ENCODE data around the gene ATXN1.
A peak's percentile ranks its signal among the peaks of the same experiment; 100 is the strongest.

Gene ATXN1

DNA sequence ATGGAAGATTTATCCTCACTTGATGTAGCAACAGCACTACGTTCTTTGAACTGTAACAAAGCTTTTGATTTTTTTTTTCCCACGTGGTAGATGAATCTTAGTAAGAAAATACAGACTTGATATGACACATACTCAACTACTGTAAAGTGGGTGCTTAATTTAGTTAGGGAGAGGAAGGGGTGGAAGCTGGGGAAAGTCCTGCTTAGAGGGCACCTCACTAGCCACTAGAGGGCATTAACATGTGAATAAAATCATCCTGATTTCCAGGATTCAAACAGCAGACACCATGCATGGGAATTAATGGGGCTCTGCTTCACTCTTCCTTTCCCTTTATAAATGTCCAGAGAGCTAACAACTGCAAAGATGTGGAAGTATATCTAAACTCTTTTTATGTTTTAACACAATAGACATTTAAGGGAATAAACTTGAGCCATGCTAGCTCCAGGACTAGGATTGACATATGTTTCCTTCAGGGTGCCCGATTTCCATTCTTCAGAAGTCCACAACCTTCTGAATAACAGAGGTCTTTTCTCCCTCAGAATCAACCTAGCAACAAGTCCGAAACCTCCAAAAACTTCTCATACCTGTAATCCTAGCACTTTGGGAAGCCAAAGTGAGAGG, 250.1 kb downstream of the ATXN1 start:
- TF ChIP-seq, protein P1, sequence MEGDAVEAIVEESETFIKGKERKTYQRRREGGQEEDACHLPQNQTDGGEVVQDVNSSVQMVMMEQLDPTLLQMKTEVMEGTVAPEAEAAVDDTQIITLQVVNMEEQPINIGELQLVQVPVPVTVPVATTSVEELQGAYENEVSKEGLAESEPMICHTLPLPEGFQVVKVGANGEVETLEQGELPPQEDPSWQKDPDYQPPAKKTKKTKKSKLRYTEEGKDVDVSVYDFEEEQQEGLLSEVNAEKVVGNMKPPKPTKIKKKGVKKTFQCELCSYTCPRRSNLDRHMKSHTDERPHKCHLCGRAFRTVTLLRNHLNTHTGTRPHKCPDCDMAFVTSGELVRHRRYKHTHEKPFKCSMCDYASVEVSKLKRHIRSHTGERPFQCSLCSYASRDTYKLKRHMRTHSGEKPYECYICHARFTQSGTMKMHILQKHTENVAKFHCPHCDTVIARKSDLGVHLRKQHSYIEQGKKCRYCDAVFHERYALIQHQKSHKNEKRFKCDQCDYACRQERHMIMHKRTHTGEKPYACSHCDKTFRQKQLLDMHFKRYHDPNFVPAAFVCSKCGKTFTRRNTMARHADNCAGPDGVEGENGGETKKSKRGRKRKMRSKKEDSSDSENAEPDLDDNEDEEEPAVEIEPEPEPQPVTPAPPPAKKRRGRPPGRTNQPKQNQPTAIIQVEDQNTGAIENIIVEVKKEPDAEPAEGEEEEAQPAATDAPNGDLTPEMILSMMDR (IDR thresholded peaks at IDR 0.05; ENCODE audit: low read depth, low read length, missing control alignments) = peak; percentile 69
- no peak for DNase-seq (ENCODE audit: extremely low read depth, low read depth)
- no peak overlapping the region for H3K4me3 ChIP-seq (replicated peaks; ENCODE audit: low read depth, low read length)

DNA sequence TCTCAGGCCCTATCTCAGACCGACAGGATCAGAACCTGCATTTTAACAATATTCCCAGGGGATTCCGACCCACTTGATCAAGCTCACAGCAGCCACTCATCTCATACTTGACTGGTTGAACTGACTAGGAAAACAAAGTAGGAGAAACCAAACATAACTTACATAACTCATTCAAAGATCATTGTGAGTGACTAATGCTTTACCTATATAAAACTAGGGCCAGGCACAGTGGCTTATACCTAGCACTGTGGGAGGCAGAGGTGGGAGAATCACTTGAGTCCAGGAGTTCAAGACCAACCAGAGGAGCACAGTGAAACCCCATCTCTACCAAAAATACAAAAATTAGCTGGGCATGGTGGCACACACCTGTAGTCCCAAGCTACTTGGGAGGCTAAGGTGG, 251.0 kb downstream of the ATXN1 start:
- H3K4me3 ChIP-seq (replicated peaks; ENCODE audit: low read depth, low read length) = no peak overlapping the region
- TF ChIP-seq, protein P1 (IDR thresholded peaks at IDR 0.05; ENCODE audit: low read depth, low read length, missing control alignments) = no peak
- no peak for DNase-seq (ENCODE audit: extremely low read depth, low read depth)

DNA sequence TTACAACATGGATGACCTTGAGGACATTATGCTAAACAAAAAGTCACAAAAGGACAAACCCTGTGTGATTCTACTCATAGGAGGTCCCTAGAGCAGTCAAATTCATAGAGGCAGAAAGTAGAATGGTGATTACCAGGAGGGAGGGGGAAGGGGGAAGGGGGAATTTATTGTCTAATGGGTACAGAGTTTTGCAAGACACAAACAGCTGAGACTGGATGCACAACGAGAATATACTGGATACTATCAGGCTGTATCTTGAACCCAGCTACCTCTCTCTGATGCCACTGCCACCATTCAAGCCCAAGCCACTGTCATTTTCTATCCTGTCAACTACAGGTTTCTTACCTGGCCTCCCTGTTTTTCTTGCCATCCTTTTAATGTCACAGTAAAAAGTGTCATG, 252.3 kb downstream of the ATXN1 start:
- TF ChIP-seq, protein P1 (IDR thresholded peaks at IDR 0.05; ENCODE audit: low read depth, low read length, missing control alignments) = no peak
- no peak overlapping the region for H3K4me3 ChIP-seq (replicated peaks; ENCODE audit: low read depth, low read length)
- no peak for DNase-seq (ENCODE audit: extremely low read depth, low read depth)

DNA sequence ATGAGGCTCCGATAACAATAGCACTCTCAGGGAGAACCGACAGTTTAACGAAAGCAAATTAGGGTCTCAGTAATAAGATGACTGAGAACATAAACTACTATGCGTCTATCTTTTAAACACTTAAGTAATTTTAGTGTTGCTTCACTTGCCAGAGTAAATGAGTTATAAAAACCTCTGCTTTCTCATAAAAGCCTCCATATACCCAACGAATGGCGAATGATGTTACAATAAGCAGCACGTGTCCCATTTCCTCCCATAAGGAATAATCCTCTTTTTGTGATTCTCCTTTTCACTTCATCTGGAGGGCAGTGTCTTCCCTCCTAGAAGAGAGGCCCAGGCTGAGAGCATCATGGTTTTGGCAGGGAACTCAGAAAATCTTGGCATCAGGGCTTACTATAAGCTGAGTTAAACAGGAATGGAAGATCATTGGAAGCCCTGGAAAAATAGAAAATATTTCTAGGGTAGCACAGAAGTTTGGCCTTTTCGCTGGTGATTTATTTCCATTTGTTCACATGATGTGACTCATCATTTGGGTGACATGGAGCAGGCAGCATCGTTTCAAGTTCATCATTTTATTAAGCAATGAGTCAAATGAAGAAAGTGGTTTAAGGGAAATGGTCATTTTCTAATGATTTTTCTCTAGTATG, 255.4 kb downstream of the ATXN1 start:
- no peak for DNase-seq (ENCODE audit: extremely low read depth, low read depth)
- TF ChIP-seq, protein P1 (IDR thresholded peaks at IDR 0.05; ENCODE audit: low read depth, low read length, missing control alignments) = no peak
- no peak overlapping the region for H3K4me3 ChIP-seq (replicated peaks; ENCODE audit: low read depth, low read length)

DNA sequence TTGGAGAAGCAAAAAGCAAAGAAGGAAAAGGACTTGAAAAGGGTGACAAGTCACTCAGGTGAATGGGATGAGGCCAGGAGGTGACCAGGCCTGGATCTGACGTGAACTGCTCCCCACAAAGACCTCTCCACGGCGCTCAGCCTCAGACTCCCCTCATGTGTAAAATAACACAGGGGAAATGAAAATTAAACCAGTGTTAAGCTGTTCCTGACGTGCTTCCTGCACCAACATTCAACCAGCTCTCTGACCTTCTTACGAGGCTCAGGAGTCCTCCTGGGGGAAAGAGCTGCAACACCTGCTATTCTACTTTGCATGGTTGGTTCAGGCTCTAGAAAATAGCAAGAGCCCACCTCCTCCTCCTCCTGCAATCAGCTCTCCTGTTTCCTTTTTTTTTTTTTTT, 256.7 kb downstream of the ATXN1 start:
- no peak for DNase-seq (ENCODE audit: extremely low read depth, low read depth)
- no peak overlapping the region for H3K4me3 ChIP-seq (replicated peaks; ENCODE audit: low read depth, low read length)
- TF ChIP-seq, protein P1 (IDR thresholded peaks at IDR 0.05; ENCODE audit: low read depth, low read length, missing control alignments) = no peak

DNA sequence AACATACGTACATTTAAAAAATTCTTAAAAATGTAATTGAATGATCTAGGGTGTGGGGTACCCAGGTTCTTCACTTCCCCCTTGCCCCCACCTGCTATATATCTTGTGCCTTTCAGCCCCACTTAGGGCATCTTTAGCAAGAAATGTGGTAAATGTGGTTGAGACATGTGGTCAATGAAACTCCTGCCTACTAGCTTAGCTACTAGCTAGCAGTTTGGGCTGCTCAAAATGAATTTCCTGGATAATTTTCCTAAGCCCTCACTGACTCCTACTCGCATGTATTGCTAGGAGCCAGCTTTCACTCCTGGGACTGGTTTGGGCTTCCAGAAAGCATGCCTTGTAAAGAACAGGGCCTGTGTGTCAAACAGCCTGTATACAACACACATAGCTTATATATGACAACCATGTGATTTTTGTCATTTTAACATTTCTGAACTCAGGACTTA, 257.3 kb downstream of the ATXN1 start:
- no peak overlapping the region for H3K4me3 ChIP-seq (replicated peaks; ENCODE audit: low read depth, low read length)
- TF ChIP-seq, protein P1 (IDR thresholded peaks at IDR 0.05; ENCODE audit: low read depth, low read length, missing control alignments) = no peak
- no peak for DNase-seq (ENCODE audit: extremely low read depth, low read depth)

All from HFF-Myc (cell line).